GM21619 (cell line): ENCODE results near the gene SEC23A.

Experiments used
- ATAC-seq: cut with Tn5 transposase; IDR thresholded peaks from one replicate; pipeline ENCODE4 v1.9.1; 2021; ENCODE audit not compliant: unreplicated experiment

SEC23A gene

DNA sequence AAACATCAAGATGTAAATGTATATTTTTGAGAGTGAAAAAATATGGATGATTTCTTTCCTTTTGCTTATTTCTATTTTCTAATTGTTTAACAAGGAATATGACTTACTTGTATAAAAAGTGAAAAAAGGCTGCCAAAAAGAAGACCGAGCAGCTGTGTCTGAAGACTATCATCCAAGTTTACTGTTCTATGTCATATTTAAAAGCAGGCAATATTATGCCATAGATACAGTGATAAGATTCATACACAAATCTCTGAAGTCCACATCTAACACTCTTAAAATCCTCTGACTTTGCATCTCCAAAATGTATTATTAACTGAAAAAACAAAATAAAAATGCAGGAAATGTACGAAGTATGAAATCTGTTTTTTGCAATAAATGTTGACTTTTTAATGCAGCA, 109.1 kb downstream of the SEC23A start:
- ATAC-seq: no peak

DNA sequence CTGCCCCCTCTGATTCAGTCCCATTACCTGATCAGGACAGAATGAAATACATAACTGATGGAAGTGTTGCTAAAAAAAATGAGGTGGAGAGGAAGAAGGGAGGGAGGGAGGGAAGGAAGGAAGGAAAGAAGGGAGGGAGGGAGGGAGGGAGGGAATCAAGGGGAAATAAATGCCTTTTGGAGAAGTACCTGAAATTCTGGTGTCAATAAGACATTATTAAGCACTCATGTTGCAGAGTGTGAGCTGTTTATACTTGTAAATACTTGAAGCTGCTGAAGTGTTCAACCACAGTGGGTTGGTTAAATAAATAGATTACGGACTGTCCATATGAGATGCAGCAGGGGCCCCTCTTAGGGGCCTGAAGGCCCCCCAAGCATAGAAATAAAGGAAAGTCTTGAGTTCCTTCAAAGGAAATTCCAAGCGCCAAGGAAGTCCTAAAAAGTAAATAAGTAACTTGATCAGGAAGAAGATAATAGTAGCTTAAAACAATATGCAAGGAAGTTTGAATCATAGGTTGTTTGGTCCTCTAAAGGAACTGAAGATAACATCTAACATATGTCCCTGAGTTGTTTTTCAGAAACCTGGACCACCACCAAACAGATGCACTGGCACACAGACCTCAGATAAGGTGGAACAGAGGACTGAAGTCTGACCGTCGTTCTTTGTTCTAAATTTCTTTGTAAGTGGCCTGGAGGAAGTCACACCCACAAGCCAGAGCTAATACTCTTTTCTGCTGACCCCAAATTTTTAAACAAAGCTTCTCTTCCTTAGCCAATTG, 110.8 kb downstream of the SEC23A start:
- ATAC-seq: no peak

DNA sequence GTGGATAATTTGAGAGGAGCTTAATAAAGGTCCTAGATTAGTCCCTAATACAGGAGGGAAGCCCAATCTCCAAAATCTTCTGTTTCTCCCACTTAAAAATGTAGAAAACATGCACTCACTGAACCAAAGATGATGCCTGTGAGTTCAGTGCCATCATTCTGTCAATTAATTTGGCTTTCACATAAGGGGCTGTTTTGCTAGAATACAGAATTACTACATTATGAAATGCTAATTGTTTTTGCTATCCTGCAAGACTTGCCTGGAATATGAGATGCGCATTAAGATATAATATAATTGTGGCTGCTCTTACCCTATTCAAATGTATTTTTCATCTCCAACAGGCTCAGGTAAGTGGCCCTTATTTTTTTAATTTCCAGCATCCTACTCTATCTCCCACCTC, 111.7 kb downstream of the SEC23A start:
- ATAC-seq: no peak

DNA sequence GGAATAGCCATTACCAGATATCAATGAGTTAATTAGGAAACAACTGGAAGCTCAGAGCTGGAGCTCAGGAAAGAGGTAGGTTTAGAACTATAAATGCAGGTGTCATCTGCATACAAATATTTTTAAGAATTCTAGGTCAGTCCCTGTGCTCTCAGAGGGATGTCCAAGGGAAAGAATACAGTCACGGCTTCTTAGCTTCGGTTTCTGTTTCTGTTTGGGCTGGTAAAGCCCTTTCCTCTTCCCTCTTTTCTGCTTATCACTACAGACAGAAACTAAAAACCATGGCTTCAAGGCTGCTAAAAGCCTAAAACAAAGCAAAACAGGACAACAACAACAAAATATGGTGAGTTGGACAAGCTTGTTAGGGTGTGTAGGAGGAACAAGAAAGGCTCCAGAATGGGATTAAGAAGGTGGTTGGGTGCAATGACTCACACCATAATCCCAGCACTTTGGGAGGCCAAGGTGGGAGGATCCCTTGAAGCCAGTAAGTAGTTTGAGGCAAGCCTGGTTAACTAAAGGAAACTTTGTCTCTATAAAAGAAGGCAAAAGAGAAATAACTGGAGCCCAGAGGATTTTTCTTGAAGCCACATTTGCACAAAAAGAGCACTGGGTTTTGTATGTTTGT, 113.0 kb downstream of the SEC23A start:
- ATAC-seq: peak; percentile 95

DNA sequence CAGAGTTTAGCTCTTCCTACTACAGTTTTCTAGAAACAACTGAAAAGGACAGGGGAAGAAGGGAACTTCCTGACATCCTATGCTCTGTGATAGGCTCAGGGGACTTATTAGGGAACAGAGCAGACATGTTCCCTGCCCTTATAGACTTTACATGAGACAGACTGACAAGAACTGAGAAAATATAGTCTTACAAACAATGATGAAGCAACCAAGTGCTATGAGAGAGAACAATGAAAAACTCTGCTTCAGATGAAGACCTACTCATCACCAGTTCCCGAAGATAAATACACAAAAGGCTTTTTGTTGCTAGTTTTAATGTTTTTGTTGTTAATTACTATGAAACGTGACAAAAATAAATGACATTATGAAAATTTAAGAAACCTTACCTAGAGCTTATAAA, 115.3 kb downstream of the SEC23A start:
- ATAC-seq: no peak

DNA sequence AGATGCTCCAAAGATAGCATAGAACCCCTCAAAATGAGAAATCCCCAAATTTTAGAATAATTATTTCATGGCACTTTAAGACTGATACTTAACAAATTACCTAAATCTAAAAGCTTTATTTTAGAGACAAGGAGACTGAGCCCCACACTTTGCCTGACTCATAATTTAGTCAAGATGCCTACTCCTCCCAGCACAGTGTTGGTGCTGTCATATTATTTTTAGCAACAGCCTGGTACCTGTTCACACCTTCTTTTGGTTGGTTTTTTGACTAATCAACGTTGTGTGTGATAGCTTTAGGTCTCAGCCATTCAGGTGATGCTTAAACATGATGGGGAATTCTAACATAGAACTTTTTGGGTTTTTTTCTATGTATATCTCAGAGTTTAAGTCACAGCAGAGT, 120.2 kb downstream of the SEC23A start:
- ATAC-seq: no peak

DNA sequence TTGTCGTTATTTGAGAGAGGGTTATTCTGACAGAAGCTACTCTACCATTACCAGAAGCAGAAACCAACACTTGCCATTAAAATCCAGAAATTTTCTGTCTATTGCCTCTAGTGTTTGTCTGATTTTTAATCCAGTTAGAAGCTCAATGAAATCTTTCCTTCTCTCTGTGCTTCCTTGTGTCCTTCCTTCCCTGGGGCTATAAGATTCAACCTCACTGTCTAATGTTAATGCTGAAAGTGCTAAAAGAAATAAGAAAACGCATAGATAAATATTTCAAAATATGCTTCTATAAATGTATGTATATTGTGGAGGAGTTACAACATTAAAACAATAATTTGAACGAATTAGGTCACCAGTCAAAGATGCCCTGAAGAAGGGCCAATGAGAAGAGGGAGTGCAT, 120.8 kb downstream of the SEC23A start:
- no peak for ATAC-seq
